ENCODE measurements around the gene SETBP1.

GRCh38 chr18:44957461-44957860 is 276.8 kb downstream of the SETBP1 start:
- TF ChIP-seq CTCF (IDR thresholded peaks at IDR 0.05): no peak
- no peak for TF ChIP-seq POLR2A (IDR thresholded peaks at IDR 0.05)
